ENCODE data around the gene HIRA.

The HIRA gene

GRCh38 chr22:19407649-19408606 lies 23.6 kb downstream of the HIRA start:
- DNase-seq, result no peak

- DNase-seq, result no peak
Observed at GRCh38 chr22:19406846-19407245, 24.7 kb downstream of the HIRA start.

- DNase-seq, result no peak
Observed at GRCh38 chr22:19406281-19406811, 25.2 kb downstream of the HIRA start.

GRCh38 chr22:19405652-19406051 lies 25.9 kb downstream of the HIRA start:
- DNase-seq, result no peak

DNA sequence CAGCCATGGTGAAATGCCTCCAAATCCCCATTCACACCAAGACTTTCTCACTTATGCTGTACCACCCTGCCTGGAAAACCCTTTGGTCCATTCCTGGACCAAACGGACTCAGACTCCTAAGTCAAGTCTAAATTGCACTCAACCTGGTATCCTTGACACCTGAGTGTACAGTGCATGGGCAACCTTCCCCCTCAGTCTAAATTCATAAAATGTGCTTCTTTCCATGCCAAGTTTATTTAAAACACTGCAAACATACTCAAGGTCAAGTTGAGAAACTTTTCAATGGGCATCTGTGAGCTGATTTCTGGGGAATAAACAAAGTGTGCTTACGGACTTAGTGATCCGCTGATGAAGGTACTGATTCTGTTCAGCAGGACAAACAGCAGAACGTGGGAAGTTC lies 26.4 kb downstream of the HIRA start:
- DNase-seq, result no peak

DNA sequence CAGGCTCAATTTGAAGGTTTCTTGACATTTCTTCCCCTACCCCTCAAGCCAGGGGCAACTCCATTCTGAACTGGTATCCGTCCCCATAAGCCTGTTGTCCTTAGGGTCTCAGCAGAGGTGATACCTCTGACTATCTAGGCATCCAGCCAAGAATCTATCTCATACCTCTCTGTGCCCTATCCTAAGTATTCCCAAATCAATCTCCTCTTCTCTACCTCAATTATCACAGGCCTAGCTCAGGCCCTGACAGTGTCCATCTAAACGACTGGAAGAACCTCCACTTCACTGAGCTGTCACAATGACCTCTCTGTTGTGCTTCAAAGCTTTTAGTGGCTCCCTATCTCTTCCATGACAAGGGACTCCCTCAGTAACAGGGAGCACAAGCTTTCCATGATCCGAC lies 26.9 kb downstream of the HIRA start:
- DNase-seq, result no peak

GRCh38 chr22:19402642-19403191 lies 28.8 kb downstream of the HIRA start:
- no peak for DNase-seq

- DNase-seq, result no peak
Observed at GRCh38 chr22:19401483-19401882, 30.1 kb downstream of the HIRA start.

- DNase-seq, result no peak
Observed at GRCh38 chr22:19400881-19401280, 30.7 kb downstream of the HIRA start.

- DNase-seq, result no peak
Observed at GRCh38 chr22:19398652-19399051, 32.9 kb downstream of the HIRA start.

GRCh38 chr22:19398206-19398605 lies 33.3 kb downstream of the HIRA start:
- DNase-seq, result no peak

DNA sequence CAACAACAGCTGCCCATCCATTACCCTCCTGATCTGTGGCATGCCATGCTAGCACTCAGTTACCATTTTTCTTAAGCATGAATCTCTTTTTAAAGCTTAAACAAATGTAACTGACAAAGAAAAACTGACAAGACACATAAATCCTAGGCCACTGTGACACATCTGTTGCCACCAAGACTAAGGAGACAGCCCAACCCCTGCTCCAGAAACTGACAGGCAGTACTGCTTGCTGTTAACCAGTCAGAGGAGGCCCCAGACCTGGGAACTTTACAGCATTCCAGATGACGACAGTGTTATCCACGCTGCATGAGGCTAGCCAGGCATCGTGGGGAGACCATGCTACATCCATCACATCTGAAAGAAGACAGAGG lies 33.8 kb downstream of the HIRA start:
- no peak for DNase-seq

- no peak for DNase-seq
Observed at GRCh38 chr22:19396934-19397733, 34.4 kb downstream of the HIRA start.

GRCh38 chr22:19396561-19396933 lies 35.0 kb downstream of the HIRA start:
- no peak for DNase-seq

DNA sequence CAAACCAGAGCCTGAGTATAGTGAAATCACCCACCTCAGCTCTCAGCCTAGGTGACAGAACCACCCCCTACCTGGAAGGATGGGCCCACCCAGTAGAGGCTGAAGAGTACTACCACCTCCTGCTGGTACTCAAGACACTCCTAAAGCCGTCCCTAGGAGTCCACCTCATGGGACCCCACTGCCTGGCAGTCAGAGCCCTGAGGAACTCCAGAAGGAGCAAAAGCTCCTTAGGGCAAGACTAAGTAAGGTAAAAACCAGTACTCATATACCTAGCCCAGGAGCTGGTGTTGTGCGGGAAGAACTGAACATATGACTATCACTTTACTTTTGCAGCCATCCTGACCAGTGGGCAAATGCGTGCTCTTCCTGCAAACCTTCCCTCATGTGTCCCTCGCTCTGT lies 36.3 kb downstream of the HIRA start:
- no peak for DNase-seq

DNA sequence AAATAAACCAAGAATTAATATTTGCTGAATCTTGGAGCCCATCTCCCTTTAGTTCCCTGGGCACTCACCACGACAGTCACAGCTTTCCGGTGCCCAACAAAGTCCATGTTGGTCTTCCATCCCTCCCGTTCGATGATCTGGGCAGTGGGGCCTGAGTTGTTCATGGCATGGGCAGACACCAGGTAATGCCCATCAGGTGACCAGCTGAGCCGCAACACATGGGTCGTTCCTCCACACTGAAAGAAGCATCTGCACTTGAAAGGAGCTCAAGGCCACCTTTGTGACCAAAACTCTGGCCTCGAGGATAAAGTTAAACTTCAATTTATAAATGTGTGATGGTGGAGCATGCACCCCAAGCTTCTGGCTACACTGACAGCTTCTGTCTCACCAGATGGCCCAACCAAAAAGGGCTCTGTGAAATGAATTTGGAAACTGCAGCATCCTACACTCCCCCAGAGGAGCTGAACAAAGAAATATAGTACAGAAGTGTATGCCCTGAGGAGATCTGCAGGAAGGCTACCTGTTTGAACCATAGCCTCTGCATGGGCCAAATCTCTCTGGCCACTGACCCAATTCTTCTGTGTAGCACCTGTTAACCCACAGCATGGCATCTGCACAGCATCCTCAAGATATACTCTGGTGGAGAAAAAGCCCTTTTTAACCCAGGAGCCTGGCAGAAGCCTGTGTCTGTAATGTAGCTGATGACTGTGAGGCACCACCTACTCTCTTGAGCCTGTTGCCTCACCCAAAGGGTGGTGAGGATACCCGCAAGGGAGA lies 37.1 kb downstream of the HIRA start:
- no peak for DNase-seq

DNA sequence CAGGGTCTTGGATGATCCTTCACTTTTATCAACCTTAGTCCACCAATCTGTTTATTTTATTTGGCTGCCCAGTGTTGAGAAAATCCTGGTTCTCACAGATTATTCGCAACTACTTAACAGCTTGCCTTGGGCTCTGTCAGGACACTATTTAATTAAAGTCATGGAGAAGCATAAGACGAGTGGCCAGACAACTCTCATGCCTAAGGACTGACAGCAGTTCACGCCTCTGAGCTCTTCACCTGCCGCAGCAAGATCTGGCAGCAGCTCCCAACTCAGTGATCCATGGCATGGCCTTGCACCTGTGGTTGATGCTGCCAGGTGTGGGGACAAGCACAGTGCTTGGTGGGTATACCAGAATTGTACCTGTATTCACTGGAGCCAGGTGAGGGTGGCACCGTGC lies 37.8 kb downstream of the HIRA start:
- DNase-seq, result no peak

DNA sequence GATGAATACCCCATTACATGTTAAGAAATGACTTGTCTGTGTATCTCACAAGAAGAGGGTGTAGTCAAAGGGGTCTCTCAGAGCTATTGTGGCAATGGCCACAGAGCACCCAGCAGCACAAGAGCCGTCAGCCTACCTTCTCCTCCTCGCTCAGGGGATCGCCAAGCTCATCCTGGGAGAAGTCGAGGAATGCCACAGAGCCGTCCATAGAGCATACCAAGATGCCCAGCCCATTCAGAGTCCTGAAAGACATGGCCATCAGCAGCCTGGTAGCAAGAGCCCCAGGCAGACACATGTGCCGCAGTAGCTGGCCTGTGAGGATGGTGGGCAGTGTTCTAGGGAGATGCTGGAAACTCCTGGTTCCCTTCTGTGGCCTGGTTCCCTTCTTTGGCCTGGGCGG lies 44.0 kb downstream of the HIRA start:
- no peak for DNase-seq

GRCh38 chr22:19387038-19387437 lies 44.5 kb downstream of the HIRA start:
- no peak for DNase-seq

DNA sequence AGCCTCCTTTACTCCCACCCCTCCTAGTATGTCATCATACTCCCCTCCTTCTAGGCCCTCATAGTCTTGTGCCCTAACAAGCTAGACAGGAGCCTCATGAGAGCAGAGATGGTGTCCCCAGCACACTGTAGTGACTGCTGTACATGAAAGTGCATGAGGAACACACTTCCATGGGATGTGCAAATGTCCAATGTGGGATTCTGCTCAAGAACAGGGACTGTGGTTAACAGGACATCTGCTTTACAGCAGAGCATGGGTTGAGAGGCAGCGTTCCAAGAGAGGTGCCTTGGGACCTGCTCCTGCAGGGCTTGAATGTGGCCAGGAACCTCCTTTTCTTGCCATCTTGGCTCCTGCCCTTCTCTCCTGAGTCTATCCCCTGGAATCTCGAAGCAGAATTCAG lies 45.3 kb downstream of the HIRA start:
- DNase-seq, result no peak

DNA sequence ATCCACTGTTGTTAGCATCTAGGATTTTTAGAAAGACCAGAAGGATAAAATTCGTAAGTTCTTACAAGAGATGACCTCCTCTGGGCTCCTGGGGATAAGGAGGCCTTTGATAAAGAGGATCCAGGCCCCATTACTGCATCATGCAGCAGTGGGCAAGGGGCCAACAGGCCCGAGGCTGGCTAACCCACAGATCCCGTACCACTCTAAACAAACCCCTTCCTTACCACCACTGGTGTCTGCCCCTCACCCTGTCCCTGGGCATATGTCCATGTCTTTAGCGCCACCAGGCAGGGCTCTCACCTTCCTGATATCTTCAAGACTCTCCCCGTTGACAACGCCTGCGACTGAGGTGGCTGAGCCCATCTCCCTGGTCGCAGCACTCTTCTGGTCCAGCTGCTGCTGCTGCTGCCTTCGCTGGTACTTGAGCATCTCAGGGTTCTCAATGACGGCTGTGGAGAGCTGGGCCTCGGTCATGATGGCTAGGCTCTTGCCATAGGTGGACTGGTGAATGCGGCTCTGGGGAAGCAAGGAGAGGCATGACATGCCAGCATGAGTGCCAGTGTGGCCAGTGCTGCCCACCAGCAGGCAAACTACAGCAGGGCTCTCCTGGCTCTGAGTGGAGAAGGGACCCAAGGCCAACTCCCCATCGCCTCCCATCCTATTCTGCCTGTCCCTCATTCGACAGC lies 46.2 kb downstream of the HIRA start:
- DNase-seq, result no peak

- no peak for DNase-seq
Observed at GRCh38 chr22:19383292-19383691, 48.2 kb downstream of the HIRA start.
